ENCODE data around the gene ST8SIA1. TPM values are rescaled to one million over a fixed set of nuclear protein-coding genes. Genes with fewer than 3 reads are reported as not detected.

ST8SIA1 gene
- total RNA-seq, 1 experiment from 2014 or later: not detected

DNA sequence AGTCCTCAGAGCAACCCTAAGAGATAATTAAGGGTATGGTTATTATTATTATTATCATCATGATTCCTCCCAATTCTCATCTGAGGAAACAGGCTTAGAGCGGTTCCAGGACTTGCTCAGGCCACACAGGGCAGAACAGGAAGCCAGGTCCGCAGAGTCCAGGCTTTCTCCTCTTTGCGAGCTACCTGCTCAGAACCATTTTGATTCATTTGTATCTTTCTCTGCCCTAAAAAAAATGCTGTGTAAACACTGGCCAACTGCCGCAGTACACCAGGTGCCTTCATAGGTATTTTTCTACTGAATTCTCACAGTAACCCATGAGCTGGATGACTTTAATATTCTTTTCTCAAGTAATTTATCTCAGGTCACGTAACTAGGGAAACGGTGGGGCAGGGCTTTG lies 45.3 kb downstream of the ST8SIA1 start (continued):
- TF ChIP-seq, protein P1, sequence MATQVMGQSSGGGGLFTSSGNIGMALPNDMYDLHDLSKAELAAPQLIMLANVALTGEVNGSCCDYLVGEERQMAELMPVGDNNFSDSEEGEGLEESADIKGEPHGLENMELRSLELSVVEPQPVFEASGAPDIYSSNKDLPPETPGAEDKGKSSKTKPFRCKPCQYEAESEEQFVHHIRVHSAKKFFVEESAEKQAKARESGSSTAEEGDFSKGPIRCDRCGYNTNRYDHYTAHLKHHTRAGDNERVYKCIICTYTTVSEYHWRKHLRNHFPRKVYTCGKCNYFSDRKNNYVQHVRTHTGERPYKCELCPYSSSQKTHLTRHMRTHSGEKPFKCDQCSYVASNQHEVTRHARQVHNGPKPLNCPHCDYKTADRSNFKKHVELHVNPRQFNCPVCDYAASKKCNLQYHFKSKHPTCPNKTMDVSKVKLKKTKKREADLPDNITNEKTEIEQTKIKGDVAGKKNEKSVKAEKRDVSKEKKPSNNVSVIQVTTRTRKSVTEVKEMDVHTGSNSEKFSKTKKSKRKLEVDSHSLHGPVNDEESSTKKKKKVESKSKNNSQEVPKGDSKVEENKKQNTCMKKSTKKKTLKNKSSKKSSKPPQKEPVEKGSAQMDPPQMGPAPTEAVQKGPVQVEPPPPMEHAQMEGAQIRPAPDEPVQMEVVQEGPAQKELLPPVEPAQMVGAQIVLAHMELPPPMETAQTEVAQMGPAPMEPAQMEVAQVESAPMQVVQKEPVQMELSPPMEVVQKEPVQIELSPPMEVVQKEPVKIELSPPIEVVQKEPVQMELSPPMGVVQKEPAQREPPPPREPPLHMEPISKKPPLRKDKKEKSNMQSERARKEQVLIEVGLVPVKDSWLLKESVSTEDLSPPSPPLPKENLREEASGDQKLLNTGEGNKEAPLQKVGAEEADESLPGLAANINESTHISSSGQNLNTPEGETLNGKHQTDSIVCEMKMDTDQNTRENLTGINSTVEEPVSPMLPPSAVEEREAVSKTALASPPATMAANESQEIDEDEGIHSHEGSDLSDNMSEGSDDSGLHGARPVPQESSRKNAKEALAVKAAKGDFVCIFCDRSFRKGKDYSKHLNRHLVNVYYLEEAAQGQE (IDR thresholded peaks at IDR 0.05; ENCODE audit: low read depth): no peak
- TF ChIP-seq ELF1 (IDR thresholded peaks at IDR 0.05; ENCODE audit: borderline replicate concordance, low read depth) (no peak), FOSL1 (IDR thresholded peaks at IDR 0.05; ENCODE audit: low read depth) (no peak), POLR2AphosphoS5 (IDR thresholded peaks at IDR 0.05; ENCODE audit: low read depth, low read length) (no peak), SP1 (IDR thresholded peaks at IDR 0.05; ENCODE audit: low read depth) (no peak), ZNF274 (IDR thresholded peaks at IDR 0.05; ENCODE audit: low read depth, low read length) (no peak), SRF (IDR thresholded peaks at IDR 0.05; ENCODE audit: low read depth) (no peak), CEBPB (IDR thresholded peaks at IDR 0.05; ENCODE audit: low read depth) (no peak)

DNA sequence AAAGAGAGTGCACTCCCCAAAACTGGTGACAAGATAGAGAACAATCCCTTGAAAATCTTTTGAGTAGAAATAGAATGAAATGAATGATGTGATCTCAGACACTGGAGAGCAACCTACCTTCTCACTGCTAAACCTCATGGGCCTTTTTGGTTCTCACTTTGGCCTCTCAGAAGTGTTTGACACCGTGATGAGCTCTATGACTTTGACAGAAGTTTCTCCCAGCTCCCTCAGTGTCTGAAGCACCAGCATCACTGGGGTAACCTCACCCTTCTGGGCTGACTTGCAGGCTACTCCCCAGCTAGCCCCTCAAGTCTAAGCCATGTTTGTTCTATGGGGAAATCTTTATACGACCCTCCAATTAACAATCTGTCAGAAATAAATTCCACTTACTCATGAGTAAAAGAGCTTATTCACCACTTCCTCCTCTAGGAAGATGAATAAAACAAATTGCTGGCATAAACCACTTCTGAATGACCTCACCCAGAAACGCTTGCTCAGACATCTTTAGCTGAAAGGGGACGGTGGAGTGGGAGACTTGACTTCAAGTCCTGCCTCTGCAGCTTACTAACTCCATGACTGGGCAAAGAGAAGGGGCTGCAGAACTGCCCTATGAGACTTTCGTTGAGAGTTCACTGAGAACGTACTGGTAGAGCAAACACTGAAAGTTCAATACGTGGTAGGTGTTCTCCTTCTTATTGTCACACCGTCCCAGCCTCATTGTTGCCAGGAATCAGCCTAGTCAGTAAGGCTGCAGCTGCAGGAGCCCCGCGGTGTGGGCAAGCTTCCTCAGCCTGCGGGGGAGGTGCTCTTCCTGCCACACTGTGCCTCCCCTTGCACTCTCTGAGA lies 46.5 kb downstream of the ST8SIA1 start:
- Histone ChIP-seq H3K79me2 (ENCODE audit: insufficient read depth, low read length) (no peaks in the 10 kb centered on the region), H4K20me1 (ENCODE audit: insufficient read depth) (no peaks in the 10 kb centered on the region), H3K27me3 (ENCODE audit: insufficient read depth, low read length) (peaks cover 7% of the 10 kb centered on the region), H2AFZ (ENCODE audit: low read depth, low read length, poor library complexity, severe bottlenecking) (no peak overlapping the region), H3K4me1 (ENCODE audit: control insufficient read depth in 1 of 2, insufficient read depth in 2 of 2, low read length in 2 of 2) (no peaks in the 10 kb centered on the region), H3K36me3 (ENCODE audit: control insufficient read depth in 1 of 2, insufficient read depth in 2 of 2, low read length in 2 of 2) (no peaks in the 10 kb centered on the region), H3K27ac (ENCODE audit: low read depth, low read length) (no peak overlapping the region), H3K9me3 (ENCODE audit: control insufficient read depth in 1 of 2, insufficient read depth in 1 of 2, low read depth in 1 of 2, low read length in 2 of 2) (no peaks in the 10 kb centered on the region), H3K9ac (ENCODE audit: low read length) (no peak overlapping the region), H3K4me3 (replicated peaks in 1 of 2; ENCODE audit: low read depth in 1 of 2, low read length in 2 of 2) (no peak overlapping the region), H3K9me2 (ENCODE audit: insufficient read depth) (no peaks in the 10 kb centered on the region), H3K4me2 (ENCODE audit: low read length) (no peak overlapping the region)
- no TSS peak for BruUV-seq (replicated peaks)
- CTCF ChIA-PET: no interaction called here
- RAD21 ChIA-PET (ENCODE audit: low non-redundant PET in 1 of 2, low total read pairs in 2 of 2, uncharacterized antibody in 2 of 2, unreplicated experiment in 2 of 2): no interaction called here
- DNase-seq (ENCODE audit: low read depth, low spot score) (no peak), ATAC-seq (no peak)
- intact Hi-C loops (cut with micrococcal nuclease): no loop called here
- TF ChIP-seq, protein P2, sequence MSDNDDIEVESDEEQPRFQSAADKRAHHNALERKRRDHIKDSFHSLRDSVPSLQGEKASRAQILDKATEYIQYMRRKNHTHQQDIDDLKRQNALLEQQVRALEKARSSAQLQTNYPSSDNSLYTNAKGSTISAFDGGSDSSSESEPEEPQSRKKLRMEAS (IDR thresholded peaks at IDR 0.05): no peak
- TF ChIP-seq ELF1 (IDR thresholded peaks at IDR 0.05; ENCODE audit: borderline replicate concordance, low read depth) (no peak), SRF (IDR thresholded peaks at IDR 0.05; ENCODE audit: low read depth) (no peak), JUND (IDR thresholded peaks at IDR 0.05) (no peak), CBX3 (IDR thresholded peaks at IDR 0.05; ENCODE audit: low read depth) (no peak), TCF7L2 (IDR thresholded peaks at IDR 0.05; ENCODE audit: borderline replicate concordance, extremely low read depth, insufficient read depth, insufficient read length) (no peak), FOSL1 (IDR thresholded peaks at IDR 0.05; ENCODE audit: low read depth) (no peak), EGR1 (IDR thresholded peaks at IDR 0.05; ENCODE audit: low read depth) (no peak)
- POLR2A ChIA-PET: interaction anchor here (0.6 kb wide), 1 partner anchor 363 kb away, joined by 3 read pairs; no protein-coding TSS in a partner anchor
